IPS-18a (cell line): ENCODE results near the gene CEMIP2.

Source experiments
- H3K27ac ChIP-seq: one replicate; pipeline ENCODE4 v1.5.1; 2013; ENCODE audit warnings: low read length
- H3K27me3 ChIP-seq: one replicate; pipeline ENCODE4 v1.6.1; 2013; ENCODE audit warnings: mild to moderate bottlenecking, low read length; ENCODE audit not compliant: control insufficient read depth, insufficient read depth
- H3K36me3 ChIP-seq: one replicate; pipeline ENCODE4 v1.6.1; 2013; ENCODE audit warnings: low read depth, low read length; ENCODE audit not compliant: control insufficient read depth
- H3K4me1 ChIP-seq: one replicate; pipeline ENCODE4 v1.6.1; 2013; ENCODE audit warnings: low read depth, low read length; ENCODE audit not compliant: control insufficient read depth
- H3K4me3 ChIP-seq: one replicate; pipeline ENCODE4 v1.5.1; 2013; ENCODE audit warnings: low read length
- H3K9ac ChIP-seq: one replicate; pipeline ENCODE4 v1.6.1; 2013; ENCODE audit warnings: mild to moderate bottlenecking, low read length, moderate library complexity
- H3K9me3 ChIP-seq: one replicate; pipeline ENCODE4 v1.6.1; 2013; ENCODE audit warnings: low read depth, low read length; ENCODE audit not compliant: control insufficient read depth

The CEMIP2 gene

DNA sequence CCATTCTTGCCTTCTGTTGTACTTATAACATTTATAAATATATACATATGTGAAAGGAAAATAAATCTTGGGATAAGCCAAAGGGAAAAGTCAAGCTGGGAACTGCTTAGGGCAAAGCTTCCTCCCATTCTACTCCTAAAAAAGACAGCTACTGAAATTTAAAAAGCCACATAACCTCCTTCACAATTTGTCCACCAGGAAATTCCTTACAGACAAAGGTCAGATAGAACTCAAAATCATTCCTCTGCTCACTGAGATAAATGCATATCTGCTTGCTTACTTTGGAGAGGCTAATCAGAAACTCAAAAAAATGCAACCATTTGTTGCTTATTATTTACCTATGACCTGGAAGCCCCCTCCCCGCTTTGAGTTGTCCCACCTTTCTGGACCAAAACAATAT is 112.5 kb downstream of the CEMIP2 start:
- H3K9ac ChIP-seq = no peak overlapping the region
- no peak overlapping the region for H3K4me3 ChIP-seq
- H3K36me3 ChIP-seq = no peaks in the 10 kb centered on the region
- H3K4me1 ChIP-seq = no peaks in the 10 kb centered on the region
- H3K27me3 ChIP-seq = no peaks in the 10 kb centered on the region
- H3K9me3 ChIP-seq = no peaks in the 10 kb centered on the region
- H3K27ac ChIP-seq = no peak overlapping the region

GRCh38 chr9:71655141-71655540 is 113.2 kb downstream of the CEMIP2 start:
- no peaks in the 10 kb centered on the region for H3K27me3 ChIP-seq
- no peaks in the 10 kb centered on the region for H3K36me3 ChIP-seq
- no peak overlapping the region for H3K27ac ChIP-seq
- H3K4me1 ChIP-seq = no peaks in the 10 kb centered on the region
- H3K9ac ChIP-seq = no peak overlapping the region
- H3K4me3 ChIP-seq = no peak overlapping the region
- H3K9me3 ChIP-seq = no peaks in the 10 kb centered on the region

- no peak overlapping the region for H3K4me3 ChIP-seq
- no peaks in the 10 kb centered on the region for H3K36me3 ChIP-seq
- H3K9ac ChIP-seq = no peak overlapping the region
- H3K9me3 ChIP-seq = no peaks in the 10 kb centered on the region
- no peaks in the 10 kb centered on the region for H3K4me1 ChIP-seq
- no peaks in the 10 kb centered on the region for H3K27me3 ChIP-seq
- no peak overlapping the region for H3K27ac ChIP-seq
Measured at GRCh38 chr9:71652480-71652879, 115.8 kb downstream of the CEMIP2 start.

DNA sequence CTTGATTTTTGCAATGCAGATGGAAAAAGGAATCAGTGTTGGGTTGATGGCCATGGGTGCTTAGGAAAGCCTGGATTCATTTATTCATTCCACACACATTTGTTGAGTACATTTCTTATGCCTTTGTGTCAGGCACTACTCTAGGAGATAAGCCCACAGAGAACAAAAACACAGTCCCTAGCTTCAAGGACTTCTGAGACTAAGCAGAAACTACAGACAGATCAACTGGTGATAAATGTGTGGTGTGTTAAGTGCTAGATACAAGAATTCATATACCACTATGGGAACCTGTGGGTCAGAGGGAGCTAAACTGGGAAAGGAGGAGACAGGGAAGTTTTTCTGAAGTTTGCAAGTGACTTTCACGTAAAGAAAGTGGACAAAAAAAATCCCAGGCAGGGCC is 119.9 kb downstream of the CEMIP2 start:
- Histone ChIP-seq H3K27me3 (no peaks in the 10 kb centered on the region), H3K9me3 (no peaks in the 10 kb centered on the region), H3K36me3 (no peaks in the 10 kb centered on the region), H3K27ac (no peak overlapping the region), H3K4me3 (no peak overlapping the region), H3K9ac (no peak overlapping the region), H3K4me1 (no peaks in the 10 kb centered on the region)

- no peaks in the 10 kb centered on the region for H3K36me3 ChIP-seq
- H3K27ac ChIP-seq = no peak overlapping the region
- H3K9me3 ChIP-seq = no peaks in the 10 kb centered on the region
- no peaks in the 10 kb centered on the region for H3K27me3 ChIP-seq
- no peak overlapping the region for H3K4me3 ChIP-seq
- H3K4me1 ChIP-seq = no peaks in the 10 kb centered on the region
- H3K9ac ChIP-seq = no peak overlapping the region
Measured at GRCh38 chr9:71647094-71647591, 121.2 kb downstream of the CEMIP2 start.

DNA sequence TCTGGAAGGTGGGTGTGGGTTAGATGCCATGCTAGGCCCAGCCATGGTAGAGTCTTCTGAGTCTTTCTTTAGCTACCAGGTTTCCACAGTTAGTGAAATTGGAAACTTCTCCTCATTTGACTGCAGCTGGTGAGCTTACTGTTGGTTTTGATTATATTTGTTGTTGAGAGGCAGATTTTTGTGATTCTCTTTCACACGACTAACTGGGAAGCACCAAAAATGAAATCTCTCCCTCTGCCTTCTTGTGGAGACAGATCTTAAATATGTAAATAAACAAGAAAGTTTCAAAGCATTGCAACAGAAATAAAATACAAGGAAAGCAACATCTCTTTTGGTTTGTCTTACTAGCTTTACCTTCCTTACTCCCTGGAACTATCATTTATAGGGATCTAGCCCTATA is 122.2 kb downstream of the CEMIP2 start:
- Histone ChIP-seq H3K4me1 (no peaks in the 10 kb centered on the region), H3K27ac (no peak overlapping the region), H3K4me3 (no peak overlapping the region), H3K9me3 (no peaks in the 10 kb centered on the region), H3K36me3 (no peaks in the 10 kb centered on the region), H3K9ac (no peak overlapping the region), H3K27me3 (no peaks in the 10 kb centered on the region)

DNA sequence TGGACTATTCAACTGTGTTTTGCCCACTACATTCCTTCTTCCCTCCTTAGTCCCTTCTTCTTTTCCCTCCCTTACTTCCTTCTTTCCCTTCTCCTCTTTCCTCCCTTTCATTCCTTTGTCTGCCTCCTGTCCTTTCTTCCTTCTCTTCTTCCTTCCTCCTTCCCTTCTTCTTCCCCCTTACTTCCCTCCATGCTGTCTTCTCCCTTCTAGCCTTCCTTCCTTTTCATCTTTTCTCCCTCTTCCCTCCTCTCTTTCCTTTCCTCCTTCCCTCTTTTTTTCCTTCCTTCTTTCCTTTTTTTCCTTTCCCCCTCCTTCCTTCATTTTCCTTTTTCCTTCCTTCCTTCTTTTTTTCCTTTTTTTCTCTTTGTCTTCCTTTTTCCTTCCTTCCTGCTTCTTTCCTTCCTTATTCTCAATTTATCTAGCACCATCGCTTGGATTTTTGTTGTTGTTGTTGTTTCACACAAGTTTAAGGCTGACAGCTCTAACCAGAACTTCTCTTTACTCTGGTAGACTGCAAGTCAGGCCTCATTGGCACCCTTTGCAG is 123.4 kb downstream of the CEMIP2 start:
- no peaks in the 10 kb centered on the region for H3K27me3 ChIP-seq
- H3K9ac ChIP-seq = no peak overlapping the region
- H3K4me1 ChIP-seq = no peaks in the 10 kb centered on the region
- no peaks in the 10 kb centered on the region for H3K9me3 ChIP-seq
- H3K27ac ChIP-seq = no peak overlapping the region
- no peak overlapping the region for H3K4me3 ChIP-seq
- no peaks in the 10 kb centered on the region for H3K36me3 ChIP-seq

GRCh38 chr9:71643330-71643729 is 125.0 kb downstream of the CEMIP2 start:
- Histone ChIP-seq H3K36me3 (no peaks in the 10 kb centered on the region), H3K27ac (no peak overlapping the region), H3K4me1 (no peaks in the 10 kb centered on the region), H3K9me3 (no peaks in the 10 kb centered on the region), H3K9ac (no peak overlapping the region), H3K27me3 (no peaks in the 10 kb centered on the region), H3K4me3 (no peak overlapping the region)

DNA sequence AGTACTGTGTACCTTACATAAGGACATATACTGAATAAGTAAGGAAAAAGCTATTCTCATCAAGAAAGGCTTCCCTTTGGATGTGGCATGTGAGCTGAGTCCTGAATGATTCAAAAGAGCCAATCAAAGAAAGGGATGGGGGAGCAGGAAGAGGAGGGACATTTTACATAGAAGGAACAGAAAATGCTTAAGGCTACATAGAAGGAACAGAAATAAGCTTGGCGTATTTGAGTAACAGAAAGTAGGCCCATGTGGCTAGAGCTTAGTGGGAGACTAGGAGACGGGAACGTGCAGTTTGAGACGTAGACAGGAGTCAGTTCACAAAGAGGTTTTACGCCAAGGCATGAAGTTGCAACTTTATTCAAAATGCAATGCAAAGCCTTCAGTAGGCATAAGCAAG is 126.3 kb downstream of the CEMIP2 start:
- Histone ChIP-seq H3K9me3 (no peaks in the 10 kb centered on the region), H3K4me3 (no peak overlapping the region), H3K27ac (no peak overlapping the region), H3K4me1 (no peaks in the 10 kb centered on the region), H3K36me3 (no peaks in the 10 kb centered on the region), H3K27me3 (no peaks in the 10 kb centered on the region), H3K9ac (no peak overlapping the region)

DNA sequence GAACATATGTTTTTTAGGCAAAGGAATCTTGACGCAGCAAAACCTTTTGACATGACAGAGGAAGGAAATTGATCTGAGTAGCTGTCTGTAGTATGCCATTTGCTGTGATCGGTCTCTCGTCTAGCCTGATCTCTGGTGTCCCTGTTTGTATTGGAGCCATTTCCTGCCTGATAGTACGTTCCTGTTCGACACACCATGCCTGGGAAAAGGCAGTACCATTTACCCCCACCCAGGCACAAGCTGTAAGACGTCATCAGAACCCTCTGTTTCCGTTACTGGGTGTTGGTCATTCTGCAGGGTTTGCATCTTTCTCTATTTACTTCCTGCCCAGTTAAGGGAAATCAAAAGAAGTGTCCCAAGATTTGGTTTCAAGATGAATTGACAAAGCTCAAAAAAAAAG is 129.7 kb downstream of the CEMIP2 start:
- no peaks in the 10 kb centered on the region for H3K27me3 ChIP-seq
- H3K9me3 ChIP-seq = no peaks in the 10 kb centered on the region
- no peak overlapping the region for H3K27ac ChIP-seq
- no peaks in the 10 kb centered on the region for H3K36me3 ChIP-seq
- no peak overlapping the region for H3K4me3 ChIP-seq
- no peak overlapping the region for H3K9ac ChIP-seq
- no peaks in the 10 kb centered on the region for H3K4me1 ChIP-seq

GRCh38 chr9:71637926-71638325 is 130.4 kb downstream of the CEMIP2 start:
- Histone ChIP-seq H3K9me3 (no peaks in the 10 kb centered on the region), H3K27me3 (no peaks in the 10 kb centered on the region), H3K4me3 (no peak overlapping the region), H3K36me3 (no peaks in the 10 kb centered on the region), H3K4me1 (no peaks in the 10 kb centered on the region), H3K9ac (no peak overlapping the region), H3K27ac (no peak overlapping the region)

GRCh38 chr9:71637375-71637774 is 130.9 kb downstream of the CEMIP2 start:
- no peaks in the 10 kb centered on the region for H3K27me3 ChIP-seq
- H3K4me1 ChIP-seq = no peaks in the 10 kb centered on the region
- H3K4me3 ChIP-seq = no peak overlapping the region
- no peak overlapping the region for H3K9ac ChIP-seq
- no peaks in the 10 kb centered on the region for H3K36me3 ChIP-seq
- no peaks in the 10 kb centered on the region for H3K9me3 ChIP-seq
- H3K27ac ChIP-seq = no peak overlapping the region
